HCEC 1CT (cell line): ENCODE measurements around the gene SH3RF3.
A peak's percentile ranks its signal among the peaks of the same experiment; 100 is the strongest.

ENCODE experiments used
- DNase-seq: peaks from one replicate; pipeline ENCODE4 v3.0.0-alpha.2; 2017

SH3RF3 gene

DNA sequence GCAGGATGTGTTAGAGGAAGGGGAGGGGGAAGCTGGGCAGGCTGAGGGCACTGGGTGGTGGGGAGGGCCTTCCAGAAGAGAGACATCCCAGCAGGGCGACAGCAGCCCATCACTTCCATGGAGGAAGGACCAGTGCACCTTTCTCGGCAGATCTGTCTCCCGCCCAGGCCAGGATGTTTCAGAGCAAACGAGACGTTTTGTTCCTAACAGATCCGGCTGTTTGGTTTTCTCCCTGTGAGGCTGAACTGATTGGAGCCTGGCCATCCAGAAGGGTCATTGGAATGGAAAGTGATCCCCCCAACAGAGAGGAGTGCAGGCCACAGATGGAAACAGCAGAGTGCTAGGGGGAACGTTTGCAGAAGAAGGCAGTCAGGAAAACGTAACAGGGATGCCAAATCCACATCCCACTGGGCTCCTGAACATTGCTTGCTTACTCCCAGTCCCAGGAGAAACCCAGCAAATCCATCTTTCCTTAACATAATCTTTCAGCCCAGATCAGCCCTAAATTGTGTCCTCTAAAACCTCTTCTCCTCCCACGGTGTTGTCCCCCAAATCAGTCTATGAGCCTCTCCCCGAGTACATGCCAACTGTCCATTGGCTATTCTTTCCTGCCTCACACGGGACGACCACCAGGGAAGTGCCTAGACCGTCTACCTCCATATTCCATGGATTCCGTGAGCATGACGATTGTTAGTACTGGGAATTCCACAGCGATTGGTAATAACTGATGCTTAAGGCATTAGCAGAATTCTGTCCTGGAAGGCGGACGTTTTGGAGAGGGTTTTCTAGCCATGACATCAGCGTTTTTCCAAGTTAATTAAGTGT is 357.9 kb downstream of the SH3RF3 start:
- peak; percentile 82 for DNase-seq

DNA sequence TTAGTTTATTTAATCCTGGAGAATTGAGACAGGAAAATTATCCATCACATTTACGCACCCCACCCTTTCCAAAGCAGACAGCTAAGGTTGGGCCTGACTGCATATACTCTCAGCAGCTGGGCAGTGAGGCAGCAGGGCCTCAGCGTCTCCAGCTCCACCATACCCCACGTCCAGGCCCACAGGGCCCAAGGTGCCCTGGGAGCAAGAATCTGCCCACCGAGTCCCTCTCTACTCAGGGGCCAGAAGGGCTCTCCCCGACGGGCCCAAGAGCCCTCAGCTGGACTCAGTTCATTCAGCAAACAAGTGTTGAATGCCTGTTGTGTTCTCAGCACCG is 358.5 kb downstream of the SH3RF3 start:
- DNase-seq = no peak

DNA sequence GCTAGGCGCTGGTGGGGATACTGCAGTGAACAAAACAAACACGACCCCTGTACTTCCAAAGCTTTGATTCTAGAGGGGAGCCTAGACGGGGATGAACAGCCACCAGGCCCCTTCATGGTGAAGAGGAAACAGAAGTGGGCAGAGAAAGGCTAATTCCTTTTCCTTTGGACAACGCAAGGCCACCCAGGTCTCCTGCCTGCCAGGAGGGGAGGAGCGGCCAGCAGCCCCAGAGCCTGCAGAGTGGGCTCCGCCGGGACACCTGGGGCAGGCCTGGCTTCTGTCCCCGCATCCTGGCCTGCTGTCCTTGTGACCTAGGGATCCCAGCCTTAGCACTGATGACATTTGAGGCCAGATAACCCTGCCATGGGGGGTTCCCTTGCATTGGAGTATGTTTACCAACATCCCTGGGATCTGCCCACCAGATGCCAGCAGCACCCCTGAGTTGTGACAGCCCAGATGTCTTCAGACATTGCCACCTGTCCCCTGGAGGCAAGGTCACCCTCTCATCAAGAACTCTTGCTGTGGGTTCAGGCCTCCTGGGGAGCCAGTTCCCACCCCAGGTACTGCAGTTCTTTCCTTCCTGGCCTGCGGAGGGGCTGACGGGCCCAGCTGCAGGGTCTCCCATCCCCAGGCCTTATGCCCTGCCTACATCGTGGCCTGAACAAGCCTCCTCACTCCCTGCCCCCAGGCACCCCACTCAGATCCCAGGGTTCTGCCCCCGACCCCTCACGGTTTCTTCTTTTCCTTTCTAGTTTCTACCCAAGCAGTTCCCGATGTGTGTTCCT is 359.1 kb downstream of the SH3RF3 start:
- no peak for DNase-seq

DNA sequence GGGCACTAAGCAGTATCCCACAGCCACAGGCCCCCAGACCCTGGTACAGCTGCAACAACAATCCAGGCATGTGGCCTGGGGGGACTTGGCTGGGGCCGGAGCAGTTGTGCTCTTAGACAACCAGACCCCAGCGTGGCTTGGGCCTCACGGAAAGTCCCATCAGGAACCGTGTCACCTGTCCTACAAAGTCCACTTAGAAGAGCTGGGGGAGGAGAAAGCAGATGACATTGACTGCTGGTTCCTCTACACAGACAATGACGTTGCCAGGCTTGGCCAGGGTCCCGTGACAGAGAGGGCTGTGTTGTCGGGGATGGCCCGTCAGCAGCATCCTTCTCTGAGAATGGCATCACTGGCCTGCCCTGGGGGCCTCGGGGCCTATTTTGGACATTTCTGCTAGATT is 360.3 kb downstream of the SH3RF3 start:
- no peak for DNase-seq

DNA sequence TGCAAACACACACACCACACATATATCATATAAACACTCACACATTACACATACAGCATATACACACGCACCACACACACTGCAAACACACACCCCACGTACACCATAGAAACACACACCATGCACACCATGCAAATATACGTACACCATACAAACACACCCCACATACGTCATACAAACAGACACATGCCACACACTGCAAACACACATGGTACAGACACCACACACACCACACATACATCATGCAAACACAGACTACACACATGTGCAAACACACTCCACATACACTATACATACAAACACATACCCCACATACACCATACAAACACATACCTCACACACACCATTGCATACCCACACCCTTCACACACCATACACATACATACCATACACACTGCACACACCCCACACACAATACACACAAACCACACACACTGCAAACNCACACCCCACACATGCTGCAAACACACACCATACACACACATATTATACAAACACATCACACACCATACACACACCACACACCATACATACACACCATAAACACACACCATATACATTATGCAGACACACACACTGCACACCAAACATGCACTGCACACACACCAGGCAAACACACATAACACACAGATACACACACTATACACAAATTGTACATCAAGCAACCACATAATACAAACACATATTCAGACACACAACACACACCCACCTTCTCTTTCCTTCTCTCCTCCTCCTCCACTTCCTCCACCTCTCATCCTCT is 364.4 kb downstream of the SH3RF3 start:
- no peak for DNase-seq

DNA sequence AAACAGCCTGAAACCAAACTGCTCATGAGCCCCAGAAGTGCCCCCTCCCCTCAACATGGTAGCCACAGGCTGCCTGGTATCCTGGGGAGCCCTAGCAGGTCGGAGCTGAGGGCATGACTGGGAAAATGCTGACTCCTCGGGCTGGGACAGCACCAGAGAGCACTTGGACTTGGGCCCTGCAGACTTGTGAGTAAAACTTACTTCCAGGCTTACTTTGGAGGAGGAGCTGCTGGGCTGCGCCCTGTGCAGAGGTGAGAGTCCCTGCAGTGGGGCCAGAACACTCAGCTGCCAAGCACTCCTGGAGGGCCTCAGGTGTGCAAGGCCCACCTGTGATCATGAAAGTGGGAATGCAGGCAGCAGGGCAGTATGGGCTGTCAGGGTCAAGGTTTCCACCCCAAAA is 365.3 kb downstream of the SH3RF3 start:
- DNase-seq = no peak

DNA sequence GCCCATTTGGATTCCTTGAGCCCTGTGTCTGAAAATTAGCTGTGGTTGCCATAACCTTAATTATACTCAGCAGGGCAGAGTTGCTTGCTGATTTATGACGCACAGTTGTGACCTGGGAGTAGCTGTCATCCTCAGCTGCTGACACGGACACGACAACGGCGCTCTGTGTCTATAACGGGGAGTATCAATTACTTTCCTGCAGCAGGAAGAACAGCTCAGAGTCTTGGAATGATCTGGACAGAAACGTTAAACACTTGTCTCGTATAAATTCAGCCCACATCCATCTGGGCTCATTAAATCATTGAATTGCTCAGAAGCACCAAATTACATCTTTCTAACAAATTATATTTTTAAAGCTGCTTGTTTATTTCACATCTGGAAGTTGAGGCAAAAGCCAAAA is 368.5 kb downstream of the SH3RF3 start:
- peak; percentile 51 for DNase-seq

DNA sequence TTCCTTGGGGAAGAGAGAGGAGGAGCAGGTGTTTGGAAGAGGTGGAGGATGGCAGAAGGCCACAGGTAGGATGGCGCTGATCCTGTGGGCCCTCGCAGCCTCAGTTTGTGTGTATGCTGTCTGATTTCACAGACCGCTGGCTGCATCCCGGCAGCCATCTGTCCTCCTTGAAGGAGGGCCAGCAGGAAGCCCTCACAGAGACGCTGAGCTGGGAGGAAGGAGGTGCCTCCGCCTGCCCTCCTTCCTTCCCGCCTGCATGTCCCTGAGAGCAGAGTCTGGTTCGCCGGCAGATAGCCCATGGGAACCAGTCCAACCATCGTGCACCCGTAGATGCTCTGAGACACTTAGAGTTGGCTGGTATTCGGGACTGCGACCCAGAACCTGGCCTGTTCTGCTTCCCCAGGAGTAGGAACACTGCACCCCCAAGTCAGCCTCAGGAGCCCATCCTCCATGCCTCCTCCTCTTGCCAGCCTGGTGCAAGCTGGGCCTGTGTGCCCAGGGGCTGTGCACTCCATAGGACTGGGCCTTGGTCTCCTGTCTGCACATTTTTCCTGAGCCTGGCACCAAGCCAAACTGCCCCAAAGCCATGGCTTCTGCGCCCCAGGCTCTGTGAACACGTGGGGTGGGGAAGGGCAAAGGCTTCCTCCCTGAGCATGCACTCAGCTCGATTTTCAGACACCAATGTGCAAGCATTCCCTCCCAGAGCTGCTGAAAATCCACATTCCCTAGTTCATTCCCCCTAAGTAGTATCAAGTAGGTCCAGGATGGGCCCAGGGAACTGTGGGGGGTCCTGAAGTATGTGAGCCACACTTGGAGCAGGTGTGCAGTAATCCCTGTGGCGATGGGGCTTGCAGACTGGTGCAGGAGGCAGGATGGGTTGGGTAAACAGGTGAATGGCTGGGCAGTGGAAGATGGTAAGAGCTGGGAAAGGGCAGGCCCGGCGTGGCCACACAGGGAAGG is 369.2 kb downstream of the SH3RF3 start:
- DNase-seq = no peak

DNA sequence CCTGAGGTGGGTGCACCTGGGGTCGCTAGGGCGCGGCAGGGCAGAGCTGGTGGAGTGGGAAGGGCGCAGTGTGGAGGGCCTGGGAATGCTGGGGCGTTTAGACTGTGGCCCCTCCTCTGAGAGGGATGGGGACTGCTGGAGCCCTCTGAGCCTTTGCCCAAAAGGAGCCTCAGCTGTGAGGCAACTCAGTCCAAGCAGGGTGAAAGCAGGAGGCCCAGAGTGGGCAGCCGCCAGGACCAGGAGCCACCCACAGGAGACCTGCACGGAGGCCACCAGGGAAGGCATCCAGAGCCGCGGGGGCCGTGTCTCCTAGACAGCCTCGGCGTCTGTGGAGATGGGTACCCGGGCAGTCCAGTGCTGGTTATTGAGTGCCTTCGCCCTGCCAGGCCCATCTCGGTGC is 369.9 kb downstream of the SH3RF3 start:
- no peak for DNase-seq

DNA sequence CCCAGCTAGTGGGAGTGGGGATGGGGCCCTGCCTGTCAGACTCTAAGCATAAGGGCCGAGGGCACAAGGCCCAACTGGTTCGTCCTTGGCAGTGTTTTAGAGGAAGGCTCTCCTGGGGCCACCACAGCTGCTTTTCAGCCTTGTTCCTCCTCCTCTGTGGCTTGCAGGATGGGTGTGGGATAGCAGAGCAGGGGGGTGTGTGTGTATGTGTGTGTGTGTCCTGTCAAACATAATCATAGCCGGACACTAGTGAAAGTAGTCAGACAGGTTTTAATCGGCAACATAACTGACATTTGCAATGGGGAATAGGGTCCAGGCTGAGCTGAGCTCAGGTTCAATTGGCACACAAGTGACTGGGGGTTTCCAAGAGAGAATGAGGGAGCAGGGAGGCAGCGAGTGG is 370.6 kb downstream of the SH3RF3 start:
- no peak for DNase-seq

DNA sequence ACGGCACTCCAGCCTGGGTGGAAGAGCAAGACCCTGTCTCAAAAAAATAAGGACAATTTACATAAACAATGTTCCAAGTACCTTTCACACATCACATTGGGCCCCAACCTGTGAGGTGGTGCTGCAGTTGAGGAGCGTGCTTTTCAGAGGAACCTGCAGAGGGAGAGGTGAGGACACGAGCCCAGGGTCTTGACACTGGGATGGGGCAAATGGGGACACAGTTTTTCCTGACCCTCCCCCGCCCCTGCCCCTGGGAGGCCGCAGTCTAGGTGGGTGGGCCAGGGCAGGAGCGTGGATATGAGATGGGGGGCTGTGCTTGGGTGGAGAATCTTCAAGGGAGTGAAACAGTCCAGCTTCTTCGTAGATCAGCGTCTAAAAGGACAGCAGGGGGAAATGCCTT is 371.9 kb downstream of the SH3RF3 start:
- DNase-seq = no peak

DNA sequence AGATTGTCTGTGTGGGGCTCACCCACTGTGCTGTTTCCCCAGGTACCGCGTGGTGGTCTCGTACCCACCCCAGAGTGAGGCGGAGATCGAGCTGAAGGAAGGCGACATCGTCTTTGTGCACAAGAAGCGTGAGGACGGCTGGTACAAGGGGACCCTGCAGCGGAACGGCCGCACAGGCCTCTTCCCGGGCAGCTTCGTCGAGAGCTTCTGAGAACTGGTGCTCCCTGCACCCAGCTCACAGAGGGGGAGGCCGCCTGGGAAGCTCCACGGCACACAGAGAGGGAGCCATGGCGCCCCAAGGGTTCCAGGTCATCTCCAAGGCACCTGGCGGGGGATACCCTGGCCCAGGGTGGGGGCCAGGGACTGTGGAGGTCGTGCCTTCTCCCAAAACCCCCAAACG is 372.5 kb downstream of the SH3RF3 start:
- no peak for DNase-seq

DNA sequence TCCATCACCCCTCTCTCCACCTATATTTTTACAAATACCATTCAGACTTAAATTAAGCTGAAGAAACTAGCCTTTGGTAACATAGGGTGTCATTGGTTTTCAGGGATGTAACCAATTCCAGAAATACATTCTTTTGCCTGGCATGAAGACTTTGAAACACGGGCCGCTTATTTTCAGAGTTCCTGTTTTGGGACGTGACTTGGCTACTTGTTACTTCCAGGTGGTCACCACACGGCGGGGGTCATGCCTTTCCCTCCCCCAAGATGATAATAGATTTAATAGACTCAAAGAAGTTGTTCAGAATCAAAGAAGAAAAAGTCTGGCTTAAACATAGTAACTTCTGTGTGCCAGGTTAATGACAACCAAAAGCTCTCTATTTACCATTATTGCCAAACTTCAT is 374.2 kb downstream of the SH3RF3 start:
- no peak for DNase-seq

DNA sequence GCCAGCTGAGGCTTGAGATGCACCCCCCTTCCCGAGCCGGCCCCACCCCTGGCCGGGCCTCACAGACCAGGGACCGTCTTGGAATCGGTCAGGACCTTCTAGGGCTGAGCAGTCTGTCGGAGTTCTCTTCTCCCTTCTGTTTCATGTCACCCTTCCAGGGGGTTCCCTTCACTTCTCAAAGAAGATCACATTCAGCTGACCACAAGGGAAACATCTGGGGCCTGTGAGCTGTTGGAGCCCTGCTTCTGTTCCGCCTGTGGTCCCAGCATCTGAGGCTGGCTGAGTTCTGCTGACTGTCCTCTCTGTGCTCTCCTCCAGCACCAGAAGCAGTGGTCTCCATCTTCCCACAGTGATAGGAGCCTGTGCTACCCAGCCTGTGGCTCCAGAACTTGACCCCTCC is 378.2 kb downstream of the SH3RF3 start:
- no peak for DNase-seq

DNA sequence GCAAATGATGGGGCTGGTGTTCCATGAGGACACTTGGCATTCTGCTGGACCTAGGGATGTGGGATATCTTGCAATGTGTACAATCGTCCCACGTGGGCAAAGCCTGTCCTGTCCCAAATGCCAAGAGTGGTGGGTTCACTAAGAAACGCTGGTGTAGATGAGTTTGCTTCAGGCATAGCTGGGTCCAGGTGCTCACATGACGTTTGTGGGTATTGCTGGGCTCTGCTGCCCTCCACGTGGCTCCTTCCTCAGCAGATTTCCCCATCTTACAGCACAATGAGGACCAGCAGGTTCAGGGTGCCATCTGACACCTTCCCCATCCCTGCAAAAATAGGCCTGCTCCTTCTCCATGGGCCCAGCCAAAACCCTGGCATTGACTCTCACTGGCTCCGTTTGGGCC is 378.8 kb downstream of the SH3RF3 start:
- DNase-seq = no peak

DNA sequence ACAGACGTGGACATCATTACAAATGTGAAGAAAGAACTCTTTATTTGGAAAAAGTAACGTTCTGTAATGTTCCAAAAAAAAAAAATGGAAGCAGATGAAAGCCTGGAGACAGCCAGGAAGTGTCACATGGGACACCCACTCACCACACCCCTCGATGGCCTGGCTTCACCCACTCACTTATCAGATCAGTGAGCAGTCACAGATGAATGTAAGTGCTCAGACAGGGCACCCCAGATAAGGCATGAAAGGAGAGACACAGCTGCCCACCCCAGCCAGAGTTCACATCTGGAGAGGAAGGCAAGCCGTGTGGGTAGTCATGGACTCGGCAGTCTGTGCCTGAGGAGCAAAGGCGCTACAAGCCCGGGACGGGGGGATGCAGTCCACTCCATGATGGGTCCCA is 379.6 kb downstream of the SH3RF3 start:
- no peak for DNase-seq

DNA sequence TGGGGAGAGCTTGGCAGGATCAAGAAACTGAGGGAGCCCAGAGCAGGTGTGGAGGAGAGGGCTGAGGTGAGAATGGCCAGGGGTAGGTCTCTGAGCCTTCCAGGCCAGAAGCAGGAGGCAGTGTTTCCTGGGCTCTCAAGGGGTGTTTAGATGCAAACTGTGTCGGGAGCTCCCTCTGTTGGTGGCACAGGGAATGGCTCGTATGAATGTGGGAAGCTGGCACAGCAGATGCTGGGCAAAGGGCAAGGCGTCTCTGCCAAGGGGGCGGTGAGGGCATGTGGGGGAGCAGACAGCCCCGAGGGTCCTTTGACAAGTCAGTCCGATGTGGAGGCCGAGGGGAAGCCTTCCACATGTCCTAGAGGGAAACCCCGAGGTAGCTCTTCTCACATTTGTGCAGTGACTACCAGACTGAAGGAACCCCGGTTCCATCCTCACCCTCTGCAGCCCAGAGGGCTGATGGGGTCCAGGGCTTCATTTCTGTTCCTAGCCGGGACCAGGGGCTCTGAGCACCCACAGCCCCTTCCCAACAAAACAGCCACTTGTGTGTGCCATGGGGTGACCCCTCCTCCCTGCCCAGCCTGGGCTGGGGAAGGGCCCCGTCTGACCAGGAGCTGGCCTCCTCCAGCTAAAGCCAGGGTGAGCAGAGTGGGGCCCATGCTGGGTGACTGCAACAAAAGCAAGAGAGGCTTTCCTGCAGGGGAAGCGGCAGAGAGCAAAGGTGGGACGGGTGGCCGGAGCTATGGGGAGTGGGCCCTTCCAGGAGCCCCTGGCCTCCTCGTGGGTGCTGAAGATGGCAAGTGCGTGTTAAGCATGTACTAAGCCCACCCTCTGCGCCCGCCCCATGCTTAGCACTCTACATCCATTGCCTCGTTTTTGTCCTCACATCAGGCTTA is 381.4 kb downstream of the SH3RF3 start:
- DNase-seq = peak; percentile 57

DNA sequence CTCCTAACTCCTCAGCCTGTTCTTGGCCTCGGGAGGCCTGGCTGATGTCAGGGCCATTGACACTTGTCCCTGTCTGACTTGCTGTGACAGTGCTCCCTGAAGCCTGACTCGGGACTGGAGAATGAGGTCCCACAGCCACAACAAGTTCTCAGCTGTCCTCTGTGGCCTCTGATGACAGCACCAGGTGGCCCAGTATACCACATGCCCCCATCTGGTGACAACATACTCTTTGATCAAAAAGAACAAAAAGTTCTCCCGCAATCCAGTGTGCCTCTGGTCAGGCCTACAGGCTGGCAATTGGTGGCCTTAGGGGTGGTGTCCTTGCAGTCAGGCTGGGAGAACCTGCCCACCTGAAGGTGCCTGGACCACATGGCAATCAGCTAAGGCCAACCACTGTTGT is 382.2 kb downstream of the SH3RF3 start:
- DNase-seq = no peak

DNA sequence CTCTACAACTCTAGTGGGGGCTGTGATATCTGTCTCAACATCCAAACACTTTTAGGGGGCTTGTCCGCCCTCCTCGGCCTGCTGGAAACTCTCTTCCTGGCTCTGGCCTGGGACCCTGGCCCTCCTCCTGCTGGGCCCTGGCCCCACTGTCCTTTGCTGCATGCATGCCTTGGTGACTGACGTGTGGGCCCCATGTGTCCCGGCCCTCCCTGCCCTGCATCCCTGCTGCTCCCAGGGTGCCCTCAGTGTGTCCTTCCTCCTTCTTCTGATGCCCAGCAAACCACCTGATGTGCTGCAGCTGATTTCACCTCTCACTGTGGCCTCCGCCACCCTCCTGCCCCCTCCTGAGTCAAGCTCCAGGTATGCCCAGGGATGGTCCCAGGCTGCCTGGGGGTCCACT is 383.1 kb downstream of the SH3RF3 start:
- DNase-seq = no peak

DNA sequence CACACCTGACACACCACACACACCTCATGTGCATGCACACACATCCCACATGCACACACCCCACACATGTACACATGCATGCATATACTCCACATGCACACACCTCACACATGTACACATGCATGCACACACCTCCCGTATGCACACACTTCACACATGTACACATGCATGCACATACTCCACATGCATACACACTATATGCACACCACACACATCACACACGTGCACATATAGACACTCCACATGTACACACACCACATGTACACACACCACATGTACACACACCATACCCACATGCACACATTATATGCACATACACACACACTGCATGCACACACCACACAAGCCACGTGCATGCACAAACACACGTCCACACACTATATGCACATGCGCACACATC is 384.2 kb downstream of the SH3RF3 start:
- no peak for DNase-seq

DNA sequence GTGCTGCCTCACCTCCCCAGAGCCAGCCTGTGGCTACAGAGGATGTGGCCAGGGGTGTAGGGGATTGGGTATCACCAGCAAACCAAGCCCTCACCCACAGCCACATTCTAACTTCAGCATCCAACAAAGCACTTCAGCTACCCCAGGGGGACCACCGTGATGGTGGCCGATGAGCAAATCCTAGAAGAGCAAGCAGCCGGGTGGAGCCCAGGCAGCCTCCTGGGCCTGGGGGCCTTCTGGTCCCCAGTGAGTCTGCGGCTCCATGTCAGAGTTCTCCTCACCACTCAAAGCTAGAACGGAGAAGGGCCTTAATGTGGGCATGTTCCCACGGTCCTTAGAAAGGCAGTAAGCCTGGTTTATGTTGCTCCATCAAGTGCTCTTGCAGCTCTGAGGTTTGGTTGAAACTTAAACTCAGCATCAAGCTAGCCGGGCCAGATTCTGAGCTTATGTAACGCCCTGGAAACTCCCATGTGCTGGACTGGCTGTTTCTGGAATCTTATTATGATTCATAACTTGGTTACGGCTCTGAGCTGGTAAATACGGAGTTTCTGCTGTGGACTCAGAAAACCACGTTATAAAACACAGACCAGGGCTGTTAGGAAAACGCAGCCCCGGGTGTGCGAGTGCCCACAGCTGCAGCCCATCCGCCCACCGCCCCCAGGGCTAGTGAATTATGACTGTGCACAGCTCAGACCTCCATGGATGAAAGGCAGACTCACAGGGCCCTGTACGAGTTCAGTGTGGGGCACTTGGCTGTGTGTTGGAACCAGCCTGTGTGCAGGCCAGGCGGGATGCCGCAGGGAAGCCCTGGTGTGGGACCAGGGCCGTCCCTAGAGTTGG is 385.0 kb downstream of the SH3RF3 start:
- peak; percentile 69 for DNase-seq
